GM12878 (cell line): ENCODE data around the gene FAM53B. TPM values are rescaled to one million over a fixed set of nuclear protein-coding genes. Genes with fewer than 3 reads are reported as not detected.

ENCODE experiments used
- ATAC-seq: fragments of 200-7000 bp; cut with Tn5 transposase; 3 replicates; pipeline ENCODE4 v1.9.1; 2020; ENCODE audit warnings: mild to moderate bottlenecking, moderate library complexity
- BruUV-seq: library from RNA; stranded (reverse); fragments of 400-500 nt; replicated peaks from 2 replicates; lab custom pipeline; 2021; lab: Mats Ljungman, UMichigan
- CTCF ChIA-PET: fragments of 300-600 bp; sonication (Branson Sonifier 250); formaldehyde crosslinking; extraction: SDS; loops from one replicate; lab custom pipeline; 2021; ENCODE audit warnings: inconsistent platforms; lab: Yijun Ruan, JAX
- POLR2A ChIA-PET: fragments of 350-600 bp; formaldehyde crosslinking; extraction: SDS; loops from one replicate; lab custom pipeline; 2021; ENCODE audit warnings: inconsistent platforms; lab: Charles Lee
- RAD21 ChIA-PET: fragments of 300-600 bp; sonication (Branson Sonifier 250); formaldehyde crosslinking; loops from one replicate; lab custom pipeline; 2023; ENCODE audit warnings: antibody characterized with exemption; ENCODE audit not compliant: unreplicated experiment; lab: Charles Lee
- SMC1A ChIA-PET: fragments of 300-600 bp; sonication (Branson Sonifier 250); formaldehyde crosslinking; loops from one replicate; lab custom pipeline; 2023; ENCODE audit not compliant: unreplicated experiment, uncharacterized antibody; lab: Charles Lee
- DNase-seq: peaks from one replicate; pipeline ENCODE4 v3.0.0-alpha.2; 2011; ENCODE audit warnings: low read depth, low spot score
- FAIRE-seq: peaks from 3 replicates; lab custom pipeline; 2011; peaks lifted over from hg19 to GRCh38; lab: Jason Lieb, UNC
- H2AFZ ChIP-seq: 2 replicates; pipeline ENCODE4 v1.6.0; 2011; ENCODE audit warnings: low read depth, low read length, control low read depth; ENCODE audit not compliant: control insufficient read depth
- H3K27ac ChIP-seq: 2 replicates; pipeline ENCODE4 v1.5.1; 2011; ENCODE audit warnings: control low read depth; ENCODE audit not compliant: control insufficient read depth, insufficient read depth
- H3K27me3 ChIP-seq, 2 experiments: replicated peaks in 1 of 2; 2 replicates each; pipeline versions ENCODE4 v1.6.0 to v1.6.1; 2011; ENCODE audit warnings: low read length in 1 of 2; ENCODE audit not compliant: control insufficient read depth in 2 of 2, insufficient read depth in 2 of 2
- H3K36me3 ChIP-seq, 2 experiments: 2 replicates each; pipeline ENCODE4 v1.5.1; 2011; ENCODE audit warnings: low read length in 1 of 2; ENCODE audit not compliant: control insufficient read depth in 2 of 2, insufficient read depth in 2 of 2
- H3K4me1 ChIP-seq: 2 replicates; pipeline ENCODE4 v1.6.1; 2011; ENCODE audit warnings: mild to moderate bottlenecking, low read length, moderate library complexity, mixed read lengths; ENCODE audit not compliant: control insufficient read depth, insufficient read depth
- H3K4me2 ChIP-seq: 2 replicates; pipeline ENCODE4 v1.6.0; 2011; ENCODE audit warnings: control low read depth; ENCODE audit not compliant: control insufficient read depth, insufficient read depth
- H3K4me3 ChIP-seq: fragments of 200-600 bp; sonication (generic); 2 replicates; pipeline ENCODE4 v1.5.1; 2016
- H3K79me2 ChIP-seq: 2 replicates; pipeline ENCODE4 v1.6.0; 2011; ENCODE audit warnings: low read length; ENCODE audit not compliant: control insufficient read depth, insufficient read depth
- H3K9ac ChIP-seq: 2 replicates; pipeline ENCODE4 v1.8.0; 2011; ENCODE audit warnings: low read length, control low read depth, mixed read lengths; ENCODE audit not compliant: control insufficient read depth, insufficient read depth
- H3K9me3 ChIP-seq: replicated peaks from 3 replicates; pipeline ENCODE4 v1.5.1; 2011; ENCODE audit warnings: mild to moderate bottlenecking, low read length; ENCODE audit not compliant: control insufficient read depth, insufficient read depth
- H4K20me1 ChIP-seq: 2 replicates; pipeline ENCODE4 v1.6.0; 2011; ENCODE audit not compliant: control insufficient read depth, insufficient read depth
- EED ChIP-seq: sonication (generic); IDR thresholded peaks from 2 replicates; pipeline ENCODE4 v1.6.1; 2016; ENCODE audit warnings: antibody characterized with exemption, low read depth
- SPI1 ChIP-seq: IDR thresholded peaks from 2 replicates; pipeline ENCODE4 v1.6.1; 2011; ENCODE audit warnings: low read depth, mild to moderate bottlenecking, low read length, moderate library complexity, borderline replicate concordance; ENCODE audit not compliant: insufficient read depth
- WGBS: methylation state at CpG from one replicate; pipeline ENCODE4 v1.1.6; 2016; ENCODE audit warnings: low lambda C conversion rate; ENCODE audit not compliant: insufficient replicate concordance, insufficient coverage; ENCODE audit errors: missing lambda C conversion rate; 5-methylcytosine and 5-hydroxymethylcytosine counted together
- in situ Hi-C: fragments of 300-500 bp; cut with MboI; formaldehyde crosslinking; loops from 9 replicates; pipeline ENCODE4 v1.14.3; 2018; ENCODE audit warnings: mixed read lengths
- intact Hi-C: fragments of 100-400 bp; cut with micrococcal nuclease; formaldehyde crosslinking; loops from one replicate; pipeline ENCODE4 v1.14.2; 2022; ENCODE audit not compliant: unreplicated experiment
- polyA plus RNA-seq, 11 experiments: library from polyadenylated mRNA; depleted of rRNA in 4 of 11; unstranded in 6 of 11; stranded (reverse) in 5 of 11; fragments of >200 nt; fragmentation: Nextera tagmentation in 4 of 11; fragmentation: Illumina TruSeq in 1 of 11; extraction: Ambion mirVana in 4 of 11; extraction: Trizol in 1 of 11; gene quantifications; 1 replicate in 1 of 11; 2 replicates in 10 of 11; pipeline versions ENCODE4 v1.2.1 to v1.2.3, GENCODE V29; 2011 to 2016; ENCODE audit warnings: inconsistent platforms in 2 of 11, missing spikeins in 2 of 11, low read depth in 1 of 11
- total RNA-seq, 4 experiments: library from RNA; depleted of rRNA in 3 of 4; stranded (reverse); fragments of >200 nt in 3 of 4; fragmentation: Illumina TruSeq in 1 of 4; extraction: Trizol in 1 of 4; gene quantifications; 2 replicates each; pipeline versions ENCODE4 v1.2.1 to v1.2.3, GENCODE V29; 2013 to 2021

FAM53B gene
- total and polyA plus RNA-seq, 10 of the 15 experiments (the other 5 are each of a cell fraction or from before 2014, with no cell fraction given) = 0.05 to 26.3 (median 8.1) TPM

DNA sequence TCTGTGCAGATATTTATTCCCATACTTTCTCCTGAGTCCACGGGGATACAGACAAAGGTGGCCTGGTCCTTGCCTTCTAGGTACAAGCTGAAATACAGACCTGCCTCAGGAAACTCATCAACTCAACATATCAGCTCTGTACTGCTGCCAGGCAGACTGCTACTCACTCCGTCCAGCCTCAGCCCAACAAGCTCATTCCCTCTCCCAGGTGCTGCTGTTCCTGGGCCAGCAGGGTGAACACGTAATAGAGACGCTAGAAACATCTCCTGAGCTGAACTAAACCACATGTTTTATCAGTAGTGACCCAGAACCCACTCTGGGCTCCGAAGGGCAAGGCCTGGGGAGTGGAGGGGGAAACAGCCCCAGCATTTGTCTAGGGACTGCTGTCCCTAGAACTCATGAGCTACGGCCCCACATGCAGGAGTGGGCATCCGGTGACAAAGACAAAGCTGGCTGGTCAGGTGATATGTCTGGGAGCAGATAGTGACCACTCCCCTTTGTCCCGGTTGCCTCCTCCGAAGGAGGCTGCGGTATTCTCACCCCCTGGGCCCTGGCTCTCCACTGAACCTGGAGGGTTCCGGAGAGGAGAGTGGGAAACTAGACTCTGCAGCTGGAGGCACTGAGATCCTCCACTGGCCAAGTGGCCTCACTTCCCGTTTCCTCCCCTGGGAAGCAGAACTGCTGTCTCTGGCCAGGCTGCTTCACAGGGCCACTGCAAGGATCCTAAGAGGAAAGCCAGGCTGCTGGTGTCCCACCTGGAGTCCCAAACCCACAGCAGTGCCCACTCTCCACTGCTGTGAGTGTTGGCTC lies 116.1 kb downstream of the FAM53B start:
- Histone ChIP-seq H3K4me2 (no peak overlapping the region), H3K27me3 (no peaks in the 10 kb centered on the region), H3K79me2 (no peaks in the 10 kb centered on the region; the same call in 1 of the 2 replicates), H3K4me1 (peaks cover 25% of the 10 kb centered on the region), H2AFZ (no peak overlapping the region), H3K9ac (no peak overlapping the region), H3K27ac (no peak overlapping the region), H3K36me3 (peaks cover 0 to 10% of the 10 kb centered on the region in 2 experiments; a peak in 2 of 4 replicates), H3K4me3 (no peak overlapping the region), H3K9me3 (no peaks in the 10 kb centered on the region), H4K20me1 (no peaks in the 10 kb centered on the region; the same call in 1 of the 2 replicates)
- in situ Hi-C loops (no loop called here), intact Hi-C loops (loop anchor here (5.0 kb wide), 2 partner anchors 89 to 114 kb away; partner anchors contain the start of gene FAM53B)
- ChIA-PET POLR2A (interaction anchor here (1.4 kb wide), 1 partner anchor 13 kb away, joined by 3 read pairs; no protein-coding TSS in a partner anchor), CTCF (interaction anchor here (0.9 to 5.9 kb wide), 4 partner anchors 54 to 118 kb away, joined by 3 to 44 read pairs (median 6); no protein-coding TSS in a partner anchor), RAD21 (interaction anchor here (0.7 to 4.4 kb wide), 6 partner anchors 20 to 113 kb away, joined by 3 to 23 read pairs (median 8); no protein-coding TSS in a partner anchor), SMC1A (interaction anchor here (0.6 to 4.0 kb wide), 10 partner anchors 11 to 118 kb away, joined by 3 to 16 read pairs (median 3); no protein-coding TSS in a partner anchor)
- no peak for ATAC-seq
- TF ChIP-seq EED (no peak), SPI1 (peak; percentile 7; the same call in 1 of the 2 replicates)
- no peak for DNase-seq
- no peak for FAIRE-seq
- WGBS = 94% methylated on average over 12 of the region's 12 CpGs
- no TSS peak for BruUV-seq
